Activated CD8-positive, alpha-beta T cell treated with anti-CD3 and anti-CD28 coated beads for 36 hours (primary cell): ENCODE data around the gene SPATA31A6. TPM values are rescaled to one million over a fixed set of nuclear protein-coding genes. Genes with fewer than 3 reads are reported as not detected.

Experiments used
- total RNA-seq, 2 experiments: library from RNA; stranded (reverse); gene quantifications; one replicate each; pipeline ENCODE4 v1.2.3, GENCODE V29; 2021

The SPATA31A6 gene
- total RNA-seq, 2 experiments from 2014 or later: not detected

Other genes with a start within 250 kb of the SPATA31A6 start
- gene CNTNAP3B, start 54.2 kb upstream of the SPATA31A6 start, total RNA-seq: not detected